ENCODE data around the gene AP2A1. TPM values are rescaled to one million over a fixed set of nuclear protein-coding genes. Genes with fewer than 3 reads are reported as not detected.

AP2A1 gene
- total RNA-seq, 1 experiment from 2014 or later, result 72.1 TPM

DNA sequence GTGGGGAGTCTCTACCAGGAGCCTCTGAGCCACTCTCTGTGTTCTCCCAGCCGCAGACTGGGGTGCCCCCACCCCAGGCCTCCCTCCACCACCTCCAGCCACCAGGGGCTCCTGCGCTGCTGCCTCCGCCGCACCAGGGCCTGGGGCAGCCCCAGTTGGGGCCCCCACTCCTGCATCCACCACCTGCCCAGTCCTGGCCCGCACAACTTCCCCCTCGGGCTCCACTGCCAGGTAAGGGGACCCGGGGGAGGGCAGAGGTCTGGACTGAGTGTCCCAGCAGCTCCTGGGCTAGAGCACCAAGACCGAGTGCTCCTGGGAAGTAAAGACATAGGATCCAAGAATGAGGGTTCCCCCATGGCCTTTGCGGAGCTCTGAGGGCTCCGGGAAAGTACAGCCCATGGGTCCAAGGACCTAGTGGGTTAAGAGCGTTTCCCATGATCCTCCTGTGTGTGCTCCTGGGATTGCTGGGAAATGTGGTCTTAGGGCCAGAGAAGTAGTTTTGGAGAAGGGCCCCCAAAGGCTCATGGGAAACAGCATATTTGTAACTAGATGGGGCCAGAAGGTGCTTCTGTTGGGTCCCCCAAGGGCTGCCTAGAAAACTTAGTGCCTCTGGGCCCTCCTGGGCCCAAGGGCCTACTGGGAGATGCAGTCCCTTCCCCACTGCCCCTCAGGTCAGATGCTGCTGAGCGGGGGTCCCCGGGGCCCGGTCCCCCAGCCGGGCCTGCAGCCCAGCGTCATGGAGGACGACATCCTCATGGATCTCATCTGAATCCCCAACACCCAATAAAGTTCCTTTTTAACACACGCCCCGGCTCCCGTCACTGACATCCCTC, 69.6 kb downstream of the AP2A1 start:
- Histone ChIP-seq H3K36me3 (ENCODE audit: control insufficient read depth, insufficient read depth, low read length) (no peaks in the 10 kb centered on the region; the same call in 1 of the 2 replicates), H3K4me1 (ENCODE audit: control insufficient read depth, insufficient read depth, low read length) (no peaks in the 10 kb centered on the region), H3K4me3 (ENCODE audit: low read depth in 2 of 2, low read length in 2 of 2) (no peak overlapping the region), H3K27ac (ENCODE audit: low read length) (no peak overlapping the region), H3K27me3 (ENCODE audit: control insufficient read depth, insufficient read depth, low read length) (no peaks in the 10 kb centered on the region), H3K9me3 (ENCODE audit: control insufficient read depth, insufficient read depth, low read depth, low read length) (no peaks in the 10 kb centered on the region)
- DNase-seq (ENCODE audit: low read depth, low spot score) (no peak), ATAC-seq (no peak)
- BruUV-seq (replicated peaks), result no TSS peak
- ChIA-PET POLR2A (no interaction called here), CTCF (no interaction called here)
- TF ChIP-seq TCF7L2 (IDR thresholded peaks at IDR 0.05; ENCODE audit: low read depth, low read length) (no peak), SIN3A (IDR thresholded peaks at IDR 0.05; ENCODE audit: borderline replicate concordance, insufficient read depth, low read depth, low read length) (no peak), POLR2AphosphoS5 (IDR thresholded peaks at IDR 0.05; ENCODE audit: low read depth, low read length) (no peak)
- TF ChIP-seq, protein P1, sequence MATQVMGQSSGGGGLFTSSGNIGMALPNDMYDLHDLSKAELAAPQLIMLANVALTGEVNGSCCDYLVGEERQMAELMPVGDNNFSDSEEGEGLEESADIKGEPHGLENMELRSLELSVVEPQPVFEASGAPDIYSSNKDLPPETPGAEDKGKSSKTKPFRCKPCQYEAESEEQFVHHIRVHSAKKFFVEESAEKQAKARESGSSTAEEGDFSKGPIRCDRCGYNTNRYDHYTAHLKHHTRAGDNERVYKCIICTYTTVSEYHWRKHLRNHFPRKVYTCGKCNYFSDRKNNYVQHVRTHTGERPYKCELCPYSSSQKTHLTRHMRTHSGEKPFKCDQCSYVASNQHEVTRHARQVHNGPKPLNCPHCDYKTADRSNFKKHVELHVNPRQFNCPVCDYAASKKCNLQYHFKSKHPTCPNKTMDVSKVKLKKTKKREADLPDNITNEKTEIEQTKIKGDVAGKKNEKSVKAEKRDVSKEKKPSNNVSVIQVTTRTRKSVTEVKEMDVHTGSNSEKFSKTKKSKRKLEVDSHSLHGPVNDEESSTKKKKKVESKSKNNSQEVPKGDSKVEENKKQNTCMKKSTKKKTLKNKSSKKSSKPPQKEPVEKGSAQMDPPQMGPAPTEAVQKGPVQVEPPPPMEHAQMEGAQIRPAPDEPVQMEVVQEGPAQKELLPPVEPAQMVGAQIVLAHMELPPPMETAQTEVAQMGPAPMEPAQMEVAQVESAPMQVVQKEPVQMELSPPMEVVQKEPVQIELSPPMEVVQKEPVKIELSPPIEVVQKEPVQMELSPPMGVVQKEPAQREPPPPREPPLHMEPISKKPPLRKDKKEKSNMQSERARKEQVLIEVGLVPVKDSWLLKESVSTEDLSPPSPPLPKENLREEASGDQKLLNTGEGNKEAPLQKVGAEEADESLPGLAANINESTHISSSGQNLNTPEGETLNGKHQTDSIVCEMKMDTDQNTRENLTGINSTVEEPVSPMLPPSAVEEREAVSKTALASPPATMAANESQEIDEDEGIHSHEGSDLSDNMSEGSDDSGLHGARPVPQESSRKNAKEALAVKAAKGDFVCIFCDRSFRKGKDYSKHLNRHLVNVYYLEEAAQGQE (IDR thresholded peaks at IDR 0.05; ENCODE audit: insufficient read depth in 1 of 2, low read depth in 2 of 2, low read length in 1 of 2), result no peak
- TF ChIP-seq, protein P2, sequence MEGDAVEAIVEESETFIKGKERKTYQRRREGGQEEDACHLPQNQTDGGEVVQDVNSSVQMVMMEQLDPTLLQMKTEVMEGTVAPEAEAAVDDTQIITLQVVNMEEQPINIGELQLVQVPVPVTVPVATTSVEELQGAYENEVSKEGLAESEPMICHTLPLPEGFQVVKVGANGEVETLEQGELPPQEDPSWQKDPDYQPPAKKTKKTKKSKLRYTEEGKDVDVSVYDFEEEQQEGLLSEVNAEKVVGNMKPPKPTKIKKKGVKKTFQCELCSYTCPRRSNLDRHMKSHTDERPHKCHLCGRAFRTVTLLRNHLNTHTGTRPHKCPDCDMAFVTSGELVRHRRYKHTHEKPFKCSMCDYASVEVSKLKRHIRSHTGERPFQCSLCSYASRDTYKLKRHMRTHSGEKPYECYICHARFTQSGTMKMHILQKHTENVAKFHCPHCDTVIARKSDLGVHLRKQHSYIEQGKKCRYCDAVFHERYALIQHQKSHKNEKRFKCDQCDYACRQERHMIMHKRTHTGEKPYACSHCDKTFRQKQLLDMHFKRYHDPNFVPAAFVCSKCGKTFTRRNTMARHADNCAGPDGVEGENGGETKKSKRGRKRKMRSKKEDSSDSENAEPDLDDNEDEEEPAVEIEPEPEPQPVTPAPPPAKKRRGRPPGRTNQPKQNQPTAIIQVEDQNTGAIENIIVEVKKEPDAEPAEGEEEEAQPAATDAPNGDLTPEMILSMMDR (IDR thresholded peaks at IDR 0.05), result no peak
- intact Hi-C loops (cut with micrococcal nuclease; ENCODE audit: unreplicated experiment) (no loop called here), in situ Hi-C loops (cut with HindIII; ENCODE audit: low pct_unique_long_range_greater_than_20kb, low sequenced_read_pairs) (no loop called here)

DNA sequence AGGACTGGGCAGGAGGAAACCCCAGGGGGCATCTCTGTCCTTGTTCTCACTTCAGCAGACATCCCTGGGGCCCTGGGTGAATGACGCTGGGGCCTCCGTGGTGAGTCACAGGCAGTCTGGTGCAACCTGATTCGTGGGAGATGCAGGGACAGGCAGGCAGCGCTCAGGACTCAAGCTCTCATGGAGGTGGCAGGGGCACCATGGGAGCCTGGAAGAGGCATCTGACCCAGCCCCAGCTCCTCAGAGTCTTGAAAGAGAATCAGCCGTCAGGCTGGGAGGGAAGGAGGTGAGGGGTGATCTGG, 70.2 kb downstream of the AP2A1 start:
- ChIA-PET POLR2A (no interaction called here), CTCF (no interaction called here)
- no peak for TF ChIP-seq TCF7L2 (IDR thresholded peaks at IDR 0.05; ENCODE audit: low read depth, low read length)
- TF ChIP-seq, protein P2 (IDR thresholded peaks at IDR 0.05), result no peak
- no peak for TF ChIP-seq SIN3A (IDR thresholded peaks at IDR 0.05; ENCODE audit: borderline replicate concordance, insufficient read depth, low read depth, low read length)
- no peak for TF ChIP-seq POLR2AphosphoS5 (IDR thresholded peaks at IDR 0.05; ENCODE audit: low read depth, low read length)
- TF ChIP-seq, protein P1 (IDR thresholded peaks at IDR 0.05; ENCODE audit: insufficient read depth in 1 of 2, low read depth in 2 of 2, low read length in 1 of 2), result no peak
- intact Hi-C loops (cut with micrococcal nuclease; ENCODE audit: unreplicated experiment), result no loop called here
- in situ Hi-C loops (cut with HindIII; ENCODE audit: low pct_unique_long_range_greater_than_20kb, low sequenced_read_pairs), result no loop called here
- H3K27ac ChIP-seq (ENCODE audit: low read length), result no peak overlapping the region
- H3K4me3 ChIP-seq (ENCODE audit: low read depth in 2 of 2, low read length in 2 of 2), result no peak overlapping the region
- H3K9me3 ChIP-seq (ENCODE audit: control insufficient read depth, insufficient read depth, low read depth, low read length), result no peaks in the 10 kb centered on the region
- H3K4me1 ChIP-seq (ENCODE audit: control insufficient read depth, insufficient read depth, low read length), result no peaks in the 10 kb centered on the region
- H3K36me3 ChIP-seq (ENCODE audit: control insufficient read depth, insufficient read depth, low read length), result no peaks in the 10 kb centered on the region; the same call in 1 of the 2 replicates
- no TSS peak for BruUV-seq (replicated peaks)
- H3K27me3 ChIP-seq (ENCODE audit: control insufficient read depth, insufficient read depth, low read length), result no peaks in the 10 kb centered on the region
- ATAC-seq, result no peak
- DNase-seq (ENCODE audit: low read depth, low spot score), result no peak

Measured in Panc1 (cell line).